Skeletal muscle tissue (tissue), 4 donors: Measurements from ENCODE around the gene MAFG. TPM values are rescaled to one million over a fixed set of nuclear protein-coding genes. Genes with fewer than 3 reads are reported as not detected.

Source experiments
- H3K27ac ChIP-seq: one replicate; pipeline ENCODE4 v1.7.0; 2013; ENCODE audit warnings: mild to moderate bottlenecking, low read depth, low read length, inconsistent platforms
- H3K27me3 ChIP-seq, 3 donors: one replicate each; pipeline ENCODE4 v1.7.0; 2013; ENCODE audit warnings: low read length in 3 of 3; ENCODE audit not compliant: control insufficient read depth in 3 of 3, insufficient read depth in 3 of 3
- H3K36me3 ChIP-seq, 3 donors: one replicate each; pipeline ENCODE4 v1.7.0; 2013; ENCODE audit warnings: low read length in 3 of 3; ENCODE audit not compliant: control insufficient read depth in 3 of 3, insufficient read depth in 3 of 3
- H3K4me1 ChIP-seq, 3 donors: one replicate each; pipeline ENCODE4 v1.7.0; 2013; ENCODE audit warnings: low read length in 3 of 3, mild to moderate bottlenecking in 3 of 3; ENCODE audit not compliant: control insufficient read depth in 3 of 3, insufficient read depth in 3 of 3
- H3K4me3 ChIP-seq, 3 donors: one replicate each; pipeline ENCODE4 v1.7.0; 2013; ENCODE audit warnings: low read length in 3 of 3
- H3K9ac ChIP-seq, 3 donors: one replicate each; pipeline ENCODE4 v1.7.0; 2013; ENCODE audit warnings: low read length in 3 of 3, mild to moderate bottlenecking in 3 of 3, moderate library complexity in 2 of 3, low read depth in 1 of 3
- H3K9me3 ChIP-seq, 3 donors: one replicate each; pipeline ENCODE4 v1.7.0; 2013; ENCODE audit warnings: low read length in 3 of 3; ENCODE audit not compliant: control insufficient read depth in 3 of 3
- total RNA-seq: library from RNA; depleted of rRNA; stranded (reverse); fragments of >200 nt; gene quantifications from one replicate; pipeline ENCODE4 v1.2.3, GENCODE V29; 2014
- donor health status: Osteomylitis.

The MAFG gene
- total RNA-seq, 1 donor from 2014 or later: 8.9 TPM

DNA sequence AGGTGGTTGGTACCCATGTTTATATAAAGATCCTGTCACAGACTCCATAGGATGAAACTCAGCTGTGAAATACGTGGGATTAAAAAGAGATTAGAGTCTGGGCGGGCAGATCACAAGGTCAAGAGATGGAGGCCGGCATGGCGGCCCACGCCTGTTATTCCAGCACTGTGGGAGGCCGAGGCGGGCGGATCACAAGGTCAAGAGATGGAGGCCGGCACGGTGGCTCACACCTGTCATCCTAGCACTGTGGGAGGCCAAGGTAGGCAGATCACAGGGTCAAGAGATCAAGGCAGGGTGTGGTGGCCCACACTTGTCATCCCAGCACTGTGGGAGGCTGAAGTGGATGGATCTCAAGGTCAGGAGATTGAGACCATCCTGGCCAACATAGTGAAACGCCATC lies 32.1 kb downstream of the MAFG start:
- H3K4me3 ChIP-seq: no peak overlapping the region
- no peaks in the 10 kb centered on the region for H3K27me3 ChIP-seq
- H3K27ac ChIP-seq: no peak overlapping the region
- H3K9me3 ChIP-seq: no peaks in the 10 kb centered on the region
- peaks cover 4 to 11% (median 8%) of the 10 kb centered on the region in 3 donors for H3K4me1 ChIP-seq
- H3K9ac ChIP-seq: no peak overlapping the region
- H3K36me3 ChIP-seq: peaks cover 39 to 43% (median 42%) of the 10 kb centered on the region in 3 donors

DNA sequence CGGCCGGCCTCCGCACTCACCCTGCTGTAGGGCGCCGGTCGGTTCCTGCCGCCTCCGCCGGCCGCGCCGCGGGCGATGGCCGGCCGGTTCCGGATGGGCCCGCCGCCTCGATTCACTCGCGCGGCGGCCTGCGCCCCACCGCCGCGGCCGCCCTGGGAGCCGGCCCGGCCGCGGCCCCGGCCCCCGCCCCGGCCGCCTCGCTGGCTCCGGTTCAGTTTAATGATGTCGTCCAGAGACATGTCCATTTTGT lies 36.3 kb downstream of the MAFG start:
- peak overlapping the region in 1 of 3 donors; percentile 86 for H3K4me3 ChIP-seq
- H3K9ac ChIP-seq: peak overlapping the region; percentile 85 to 93 (median 86)
- H3K27ac ChIP-seq: peak overlapping the region; percentile 62

DNA sequence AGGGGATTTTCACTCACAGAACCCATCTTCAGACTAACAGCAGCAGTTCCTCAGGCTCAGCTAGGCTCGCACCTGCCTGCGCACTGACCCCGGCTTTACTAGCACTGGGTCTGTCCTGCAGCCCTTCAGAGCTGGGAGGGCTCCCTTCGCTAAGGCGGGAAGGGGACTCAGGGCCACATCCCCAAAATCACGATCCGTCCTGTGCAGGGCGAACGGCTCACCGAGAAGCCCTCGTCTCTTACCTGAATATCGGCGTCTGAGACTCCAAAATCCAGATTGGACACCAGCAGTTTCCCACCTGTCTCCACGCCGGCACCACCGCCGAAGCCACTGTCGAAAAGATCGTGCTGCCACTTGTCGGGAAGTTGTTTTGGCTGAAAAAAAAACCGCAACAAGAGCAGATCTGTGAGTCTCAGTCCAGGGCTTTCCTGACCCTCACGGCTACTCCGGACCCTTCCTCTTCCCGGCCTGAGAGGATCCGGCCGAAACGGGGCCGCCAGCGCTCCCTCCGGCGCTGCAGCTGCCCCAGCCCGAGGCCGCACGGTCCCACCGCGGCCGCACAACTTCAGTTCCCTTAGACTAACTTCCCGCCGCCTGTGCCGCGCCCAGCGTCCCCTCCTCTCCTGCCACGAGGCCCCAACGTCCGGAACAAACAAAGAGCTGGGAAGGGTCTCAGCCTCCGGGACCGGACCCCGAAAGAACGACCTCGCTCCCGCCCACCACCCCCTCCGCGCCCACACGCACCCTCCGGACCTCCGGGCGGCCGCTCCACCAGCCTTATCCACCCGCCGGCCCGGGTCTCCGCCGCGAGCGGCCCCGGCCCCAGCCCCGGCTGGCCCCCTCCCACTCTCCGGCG lies 36.9 kb downstream of the MAFG start:
- Histone ChIP-seq H3K4me3 (peak overlapping the region; percentile 79 to 86 (median 80)), H3K9ac (peak overlapping the region; percentile 73 to 86 (median 85)), H3K27ac (peak overlapping the region; percentile 62), H3K36me3 (peaks cover 34 to 51% (median 40%) of the 10 kb centered on the region in 3 donors), H3K4me1 (peaks cover 26 to 42% (median 39%) of the 10 kb centered on the region in 3 donors), H3K9me3 (no peaks in the 10 kb centered on the region), H3K27me3 (no peaks in the 10 kb centered on the region)

More for the DNA sequence above, 36.3 kb downstream of the MAFG start:
- Histone ChIP-seq H3K9me3 (no peaks in the 10 kb centered on the region), H3K27me3 (no peaks in the 10 kb centered on the region), H3K4me1 (peaks cover 21 to 37% (median 34%) of the 10 kb centered on the region in 3 donors), H3K36me3 (peaks cover 35 to 47% (median 41%) of the 10 kb centered on the region in 3 donors)

GRCh38 chr17:81889602-81890001 lies 37.9 kb downstream of the MAFG start:
- Histone ChIP-seq H3K27me3 (no peaks in the 10 kb centered on the region), H3K4me3 (no peak overlapping the region), H3K4me1 (peaks cover 37 to 53% (median 50%) of the 10 kb centered on the region in 3 donors), H3K27ac (no peak overlapping the region), H3K9me3 (no peaks in the 10 kb centered on the region), H3K9ac (no peak overlapping the region), H3K36me3 (peaks cover 30 to 51% (median 37%) of the 10 kb centered on the region in 3 donors)

DNA sequence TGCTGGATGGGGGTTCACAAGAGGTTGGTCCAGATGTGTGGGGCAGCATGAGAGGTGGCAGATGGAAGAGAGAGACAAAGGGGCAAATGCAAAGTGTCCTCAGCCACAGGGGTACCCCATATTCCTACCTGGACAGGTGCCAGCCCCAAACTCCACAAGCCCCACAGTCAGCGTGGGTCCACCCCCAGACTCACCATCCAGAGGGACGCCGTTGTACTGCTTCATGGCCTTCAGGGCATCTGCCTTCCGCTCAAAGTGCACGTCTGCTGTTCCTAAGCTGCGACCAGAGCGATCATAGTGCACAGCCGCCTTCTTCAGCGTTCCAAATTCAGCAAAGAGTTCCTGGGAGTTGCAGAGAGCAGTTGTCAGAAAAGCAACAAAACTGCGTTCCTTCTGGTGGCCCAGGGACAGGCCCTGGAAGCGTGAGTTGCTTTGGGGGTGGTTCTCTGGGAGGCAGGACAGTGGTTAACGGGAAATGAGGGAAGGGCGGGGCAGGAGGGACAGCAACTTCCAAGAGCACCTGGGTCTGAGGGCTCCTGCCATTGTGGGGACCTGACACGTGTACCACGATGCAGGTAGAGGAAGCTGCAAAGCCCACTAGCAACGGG lies 38.4 kb downstream of the MAFG start:
- no peak overlapping the region for H3K9ac ChIP-seq
- peaks cover 42 to 58% (median 53%) of the 10 kb centered on the region in 3 donors for H3K4me1 ChIP-seq
- peaks cover 26 to 50% (median 33%) of the 10 kb centered on the region in 3 donors for H3K36me3 ChIP-seq
- H3K9me3 ChIP-seq: no peaks in the 10 kb centered on the region
- H3K27me3 ChIP-seq: no peaks in the 10 kb centered on the region
- no peak overlapping the region for H3K4me3 ChIP-seq
- no peak overlapping the region for H3K27ac ChIP-seq

GRCh38 chr17:81888105-81888987 lies 39.2 kb downstream of the MAFG start:
- no peak overlapping the region for H3K4me3 ChIP-seq
- no peak overlapping the region for H3K27ac ChIP-seq
- H3K27me3 ChIP-seq: no peaks in the 10 kb centered on the region
- peaks cover 42 to 60% (median 53%) of the 10 kb centered on the region in 3 donors for H3K4me1 ChIP-seq
- no peaks in the 10 kb centered on the region for H3K9me3 ChIP-seq
- H3K36me3 ChIP-seq: peaks cover 26 to 50% (median 33%) of the 10 kb centered on the region in 3 donors
- H3K9ac ChIP-seq: no peak overlapping the region

DNA sequence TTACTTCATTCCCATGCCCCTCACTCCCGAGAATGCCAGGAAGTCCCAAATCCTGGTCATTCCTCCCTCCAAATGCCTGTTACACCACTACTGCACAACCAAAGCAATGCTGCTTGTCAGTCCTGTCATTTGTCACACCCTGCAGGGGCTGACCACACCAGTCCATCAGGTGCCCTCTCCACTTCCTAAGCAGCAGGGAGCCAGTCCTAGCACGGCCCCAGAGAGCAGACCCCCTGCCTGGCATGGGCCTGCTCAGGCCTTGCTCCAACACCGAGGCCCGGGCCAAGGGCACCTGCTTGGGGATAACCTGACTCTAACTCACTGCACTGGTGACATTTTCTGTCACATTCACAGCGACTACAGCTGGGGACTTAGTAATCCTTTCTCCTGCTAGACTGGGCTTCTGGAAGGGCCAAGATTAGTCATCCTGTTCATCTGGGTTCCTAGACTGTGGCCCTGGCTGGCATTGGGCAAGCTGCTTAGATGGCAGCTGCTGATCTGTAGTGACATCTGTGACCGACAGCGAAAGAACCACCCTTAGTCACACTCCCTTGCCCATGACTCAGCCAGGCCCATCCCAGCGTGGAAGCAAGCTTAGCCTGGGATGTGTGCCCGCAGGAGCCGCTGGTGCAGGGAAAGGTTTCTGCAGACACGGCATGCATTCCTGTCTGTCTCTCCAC lies 41.5 kb downstream of the MAFG start:
- Histone ChIP-seq H3K9ac (peak overlapping the region; percentile 40 to 75 (median 73)), H3K36me3 (peaks cover 30 to 50% (median 35%) of the 10 kb centered on the region in 3 donors)

DNA sequence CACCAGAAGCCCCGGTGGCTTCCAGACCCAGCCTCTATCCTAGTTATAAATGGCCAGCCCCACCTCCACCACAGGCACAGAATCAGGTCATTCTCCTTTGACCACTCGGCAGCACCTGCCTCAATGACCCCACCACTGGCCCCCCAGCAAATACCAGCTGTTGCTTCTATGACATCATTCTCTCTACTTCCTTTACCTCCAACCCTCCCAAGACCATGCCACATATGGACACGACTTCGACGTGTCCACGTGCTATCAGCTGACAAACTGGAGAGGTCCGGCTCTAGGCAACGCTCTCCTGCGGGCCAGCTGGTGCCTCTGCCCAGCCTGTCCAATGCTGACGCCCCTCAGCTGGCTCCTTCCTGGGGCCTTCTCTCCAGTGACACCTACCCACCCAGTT lies 42.1 kb downstream of the MAFG start:
- Histone ChIP-seq H3K9ac (peak overlapping the region; percentile 40 to 75 (median 73)), H3K27ac (peak overlapping the region; percentile 92)

More for the DNA sequence above, 41.5 kb downstream of the MAFG start:
- Histone ChIP-seq H3K27ac (peak overlapping the region; percentile 92), H3K4me1 (peaks cover 42 to 54% (median 46%) of the 10 kb centered on the region in 3 donors), H3K27me3 (no peaks in the 10 kb centered on the region), H3K9me3 (no peaks in the 10 kb centered on the region), H3K4me3 (peak overlapping the region in 2 of 3 donors; percentile 22 to 38)

GRCh38 chr17:81884968-81885367 lies 42.6 kb downstream of the MAFG start:
- H3K9ac ChIP-seq: peak overlapping the region in 2 of 3 donors; percentile 33 to 75
- no peaks in the 10 kb centered on the region for H3K9me3 ChIP-seq
- peak overlapping the region; percentile 92 for H3K27ac ChIP-seq

More for the DNA sequence above, 42.1 kb downstream of the MAFG start:
- peak overlapping the region in 2 of 3 donors; percentile 22 to 38 for H3K4me3 ChIP-seq
- no peaks in the 10 kb centered on the region for H3K27me3 ChIP-seq
- H3K4me1 ChIP-seq: peaks cover 38 to 52% (median 42%) of the 10 kb centered on the region in 3 donors
- H3K9me3 ChIP-seq: no peaks in the 10 kb centered on the region
- peaks cover 30 to 49% (median 35%) of the 10 kb centered on the region in 3 donors for H3K36me3 ChIP-seq

More at GRCh38 chr17:81884968-81885367, 42.6 kb downstream of the MAFG start:
- H3K27me3 ChIP-seq: no peaks in the 10 kb centered on the region
- H3K4me1 ChIP-seq: peaks cover 33 to 48% (median 38%) of the 10 kb centered on the region in 3 donors
- H3K36me3 ChIP-seq: peaks cover 30 to 46% (median 35%) of the 10 kb centered on the region in 3 donors
- no peak overlapping the region for H3K4me3 ChIP-seq
